ENCODE measurements around the gene TRIP13. TPM values are rescaled to one million over a fixed set of nuclear protein-coding genes. Genes with fewer than 3 reads are reported as not detected.

TRIP13 gene
- total RNA-seq, 4 donors from 2014 or later, result 0.53 to 3.0 (median 1.6) TPM

- WGBS, 2 donors, result 92 to 96% methylated on average over 18 of the region's 18 CpGs
- TF ChIP-seq CTCF (IDR thresholded peaks at IDR 0.05) (no peak), POLR2A (IDR thresholded peaks at IDR 0.05) (no peak)
Observed at GRCh38 chr5:909994-910768, 17.5 kb downstream of the TRIP13 start.

GRCh38 chr5:910769-911160, 18.1 kb downstream of the TRIP13 start:
- intact Hi-C loops (cut with DNase I; ENCODE audit: low total_unique reads), result no loop called here
- no peak overlapping the region for H3K4me3 ChIP-seq (ENCODE audit: low read depth, poor library complexity, severe bottlenecking)
- DNase-seq (ENCODE audit: low spot score in 2 of 2), result peak in 1 of 2 donors; percentile 69
- TF ChIP-seq CTCF (IDR thresholded peaks at IDR 0.05) (no peak), POLR2A (IDR thresholded peaks at IDR 0.05) (no peak)
- WGBS, 2 donors, result 98 to 100% methylated on average over 7 of the region's 7 CpGs

More at GRCh38 chr5:909994-910768, 17.5 kb downstream of the TRIP13 start:
- no peak overlapping the region for H3K4me3 ChIP-seq (ENCODE audit: low read depth, poor library complexity, severe bottlenecking)
- DNase-seq (ENCODE audit: low spot score in 2 of 2), result peak in 1 of 2 donors; percentile 81
- intact Hi-C loops (cut with DNase I; ENCODE audit: low total_unique reads), result loop anchor here (10.0 kb wide), 1 partner anchor 475 kb away; no protein-coding TSS in a partner anchor

GRCh38 chr5:911601-912000, 18.9 kb downstream of the TRIP13 start:
- peak in 1 of 2 donors; percentile 78 for DNase-seq (ENCODE audit: low spot score in 2 of 2)
- WGBS, 2 donors, result 85 to 93% methylated on average over 11 of the region's 11 CpGs
- no peak overlapping the region for H3K4me3 ChIP-seq (ENCODE audit: low read depth, poor library complexity, severe bottlenecking)
- TF ChIP-seq CTCF (IDR thresholded peaks at IDR 0.05), result no peak
- no peak for TF ChIP-seq POLR2A (IDR thresholded peaks at IDR 0.05)
- intact Hi-C loops (cut with DNase I; ENCODE audit: low total_unique reads), result no loop called here

- TF ChIP-seq CTCF (IDR thresholded peaks at IDR 0.05), result no peak
- TF ChIP-seq POLR2A (IDR thresholded peaks at IDR 0.05), result no peak
- H3K4me3 ChIP-seq (ENCODE audit: low read depth, poor library complexity, severe bottlenecking), result no peak overlapping the region
- DNase-seq (ENCODE audit: low spot score in 2 of 2), result peak; percentile 66 to 88
- intact Hi-C loops (cut with DNase I; ENCODE audit: low total_unique reads), result no loop called here
- WGBS, 2 donors, result 68 to 69% methylated on average over 44 of the region's 44 CpGs
Observed at GRCh38 chr5:912280-913091, 19.8 kb downstream of the TRIP13 start.

GRCh38 chr5:914174-914573, 21.5 kb downstream of the TRIP13 start:
- DNase-seq (ENCODE audit: low spot score in 2 of 2), result peak in 1 of 2 donors; percentile 80
- TF ChIP-seq POLR2A (IDR thresholded peaks at IDR 0.05) (no peak), CTCF (IDR thresholded peaks at IDR 0.05) (no peak)
- H3K4me3 ChIP-seq (ENCODE audit: low read depth, poor library complexity, severe bottlenecking), result no peak overlapping the region
- WGBS, 2 donors, result 93 to 96% methylated on average over 14 of the region's 14 CpGs
- intact Hi-C loops (cut with DNase I; ENCODE audit: low total_unique reads), result no loop called here

All from lower leg skin (tissue), 4 donors.